HFF-Myc (cell line): ENCODE data around the gene IFNL2.
"Not testable (repeated sequence)": the region's sequence is repeated elsewhere in the genome, so short reads cannot be mapped to it uniquely, and the experiment has no call there.

ENCODE experiments used
- DNase-seq: peaks from one replicate; pipeline ENCODE4 v3.0.0-alpha.2; 2011; ENCODE audit warnings: low read depth; ENCODE audit errors: extremely low read depth
- H3K4me3 ChIP-seq: replicated peaks from 2 replicates; pipeline ENCODE4 v1.5.1; 2011; ENCODE audit warnings: low read depth, mild to moderate bottlenecking, control low read depth, low read length
- CTCF ChIP-seq: IDR thresholded peaks from 2 replicates; pipeline ENCODE4 v1.5.1; 2012; ENCODE audit warnings: mild to moderate bottlenecking, low read depth, low read length, control low read depth; ENCODE audit errors: missing control alignments

IFNL2 gene

GRCh38 chr19:39304701-39305571 lies 36.7 kb downstream of the IFNL2 start:
- DNase-seq, result no peak
- H3K4me3 ChIP-seq, result no peak overlapping the region
- no peak for TF ChIP-seq CTCF

GRCh38 chr19:39306075-39306474 lies 37.9 kb downstream of the IFNL2 start:
- no peak for DNase-seq
- H3K4me3 ChIP-seq, result no peak overlapping the region
- no peak for TF ChIP-seq CTCF

- DNase-seq, result no peak
- H3K4me3 ChIP-seq, result no peak overlapping the region
- TF ChIP-seq CTCF, result no peak
These were observed 39.0 kb downstream of the IFNL2 start for GRCh38 chr19:39307046-39307821.

- no peak overlapping the region for H3K4me3 ChIP-seq
- DNase-seq, result no peak
These were observed 39.8 kb downstream of the IFNL2 start for GRCh38 chr19:39307822-39308530.

GRCh38 chr19:39308531-39309304 lies 40.5 kb downstream of the IFNL2 start:
- H3K4me3 ChIP-seq, result no peak overlapping the region
- no peak for DNase-seq

More at GRCh38 chr19:39307822-39308530, 39.8 kb downstream of the IFNL2 start:
- no peak for TF ChIP-seq CTCF

GRCh38 chr19:39309305-39309670 lies 41.1 kb downstream of the IFNL2 start:
- H3K4me3 ChIP-seq, DNase-seq: not testable (repeated sequence)

More at GRCh38 chr19:39308531-39309304, 40.5 kb downstream of the IFNL2 start:
- TF ChIP-seq CTCF, result no peak
